Lower lobe of right lung (tissue), 2 donors: ENCODE measurements around the gene PTPRN2. TPM values are rescaled to one million over a fixed set of nuclear protein-coding genes. Genes with fewer than 3 reads are reported as not detected.

Source experiments
- ATAC-seq, 2 donors: fragments of 200-7000 bp; cut with Tn5 transposase; one replicate each; pipeline ENCODE4 v1.9.1; 2020 to 2022; ENCODE audit warnings: mild to moderate bottlenecking in 2 of 2, moderate library complexity in 2 of 2
- DNase-seq: peaks from one replicate; pipeline ENCODE4 v3.0.0-alpha.2; 2020
- H3K27ac ChIP-seq: fragments of 200-600 bp; one replicate; pipeline ENCODE4 v1.8.0; 2022
- H3K27me3 ChIP-seq: fragments of 200-600 bp; one replicate; pipeline ENCODE4 v1.8.0; 2022; ENCODE audit warnings: low read depth
- H3K36me3 ChIP-seq: fragments of 200-600 bp; one replicate; pipeline ENCODE4 v1.8.0; 2022; ENCODE audit warnings: mild to moderate bottlenecking
- H3K4me1 ChIP-seq: fragments of 200-600 bp; one replicate; pipeline ENCODE4 v1.8.0; 2022
- H3K4me3 ChIP-seq: fragments of 200-600 bp; one replicate; pipeline ENCODE4 v1.8.0; 2022; ENCODE audit warnings: mild to moderate bottlenecking
- H3K9me3 ChIP-seq: fragments of 200-600 bp; one replicate; pipeline ENCODE4 v1.8.0; 2022
- intact Hi-C: fragments of 100-400 bp; cut with DNase I; formaldehyde crosslinking; loops from one replicate; pipeline ENCODE4 v1.11.0; 2022
- total RNA-seq: library from RNA; stranded (reverse); fragmentation: NEBNext Ultra II Directional; extraction: Animal tissue kit (Norgen Biotek cat#: 25700); gene quantifications from one replicate; pipeline ENCODE4 v1.2.1, GENCODE V29; 2021
- TF ChIP-seq, protein P1 (sequence below): fragments of 200-600 bp; IDR thresholded peaks from one replicate; pipeline ENCODE4 v1.8.0; 2022; ENCODE audit warnings: antibody characterized with exemption, mild to moderate bottlenecking
- donor health status: DM: no; HTN: yes; CAD: no; lungs with severe emphysema.

Gene PTPRN2
- total RNA-seq, 1 donor from 2014 or later, result 6.8 TPM

DNA sequence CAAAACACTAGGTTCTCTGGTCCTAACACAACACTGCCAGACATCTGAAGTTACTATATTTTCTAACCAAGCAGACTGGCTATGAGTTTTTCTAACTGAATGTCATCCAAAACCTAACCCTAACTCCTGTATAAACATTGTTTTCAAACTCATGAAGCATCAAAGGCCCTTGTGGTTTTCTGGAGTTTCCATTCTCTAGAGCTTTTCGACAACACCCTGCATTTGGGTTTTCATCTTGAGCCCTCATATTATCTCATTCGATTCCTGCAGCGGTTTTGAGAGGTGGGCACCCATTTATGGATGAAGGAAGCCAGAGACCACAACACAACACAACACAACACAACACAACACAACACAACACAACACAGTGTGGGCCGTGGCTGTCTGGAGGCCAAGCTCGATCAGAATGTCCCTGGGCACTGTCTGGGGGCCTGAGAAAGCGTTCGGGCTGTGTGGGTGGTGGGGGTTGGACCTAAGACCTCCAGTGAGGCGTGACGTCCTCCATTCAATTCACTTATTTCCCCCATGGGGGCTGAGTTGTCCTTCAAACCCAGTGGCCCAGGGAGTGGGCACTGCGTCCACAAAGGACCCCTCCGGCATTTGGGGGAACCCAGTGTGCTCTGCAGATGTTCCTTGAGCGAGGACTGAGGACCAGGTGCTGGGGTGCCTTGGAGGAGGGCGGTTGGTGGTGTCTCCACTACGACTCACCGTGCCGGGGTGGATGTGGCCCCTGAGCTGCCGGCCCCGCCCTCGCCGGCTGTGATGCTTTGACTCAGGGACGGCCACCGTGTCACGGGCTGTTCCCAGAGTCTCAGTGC lies 760.4 kb downstream of the PTPRN2 start:
- no peak overlapping the region for H3K27ac ChIP-seq
- intact Hi-C loops, result no loop called here
- no peaks in the 10 kb centered on the region for H3K4me1 ChIP-seq
- DNase-seq, result no peak
- H3K27me3 ChIP-seq, result no peaks in the 10 kb centered on the region
- TF ChIP-seq, protein P1, sequence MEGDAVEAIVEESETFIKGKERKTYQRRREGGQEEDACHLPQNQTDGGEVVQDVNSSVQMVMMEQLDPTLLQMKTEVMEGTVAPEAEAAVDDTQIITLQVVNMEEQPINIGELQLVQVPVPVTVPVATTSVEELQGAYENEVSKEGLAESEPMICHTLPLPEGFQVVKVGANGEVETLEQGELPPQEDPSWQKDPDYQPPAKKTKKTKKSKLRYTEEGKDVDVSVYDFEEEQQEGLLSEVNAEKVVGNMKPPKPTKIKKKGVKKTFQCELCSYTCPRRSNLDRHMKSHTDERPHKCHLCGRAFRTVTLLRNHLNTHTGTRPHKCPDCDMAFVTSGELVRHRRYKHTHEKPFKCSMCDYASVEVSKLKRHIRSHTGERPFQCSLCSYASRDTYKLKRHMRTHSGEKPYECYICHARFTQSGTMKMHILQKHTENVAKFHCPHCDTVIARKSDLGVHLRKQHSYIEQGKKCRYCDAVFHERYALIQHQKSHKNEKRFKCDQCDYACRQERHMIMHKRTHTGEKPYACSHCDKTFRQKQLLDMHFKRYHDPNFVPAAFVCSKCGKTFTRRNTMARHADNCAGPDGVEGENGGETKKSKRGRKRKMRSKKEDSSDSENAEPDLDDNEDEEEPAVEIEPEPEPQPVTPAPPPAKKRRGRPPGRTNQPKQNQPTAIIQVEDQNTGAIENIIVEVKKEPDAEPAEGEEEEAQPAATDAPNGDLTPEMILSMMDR, result no peak
- no peak for ATAC-seq
- H3K4me3 ChIP-seq, result no peak overlapping the region
- no peaks in the 10 kb centered on the region for H3K36me3 ChIP-seq
- no peaks in the 10 kb centered on the region for H3K9me3 ChIP-seq

DNA sequence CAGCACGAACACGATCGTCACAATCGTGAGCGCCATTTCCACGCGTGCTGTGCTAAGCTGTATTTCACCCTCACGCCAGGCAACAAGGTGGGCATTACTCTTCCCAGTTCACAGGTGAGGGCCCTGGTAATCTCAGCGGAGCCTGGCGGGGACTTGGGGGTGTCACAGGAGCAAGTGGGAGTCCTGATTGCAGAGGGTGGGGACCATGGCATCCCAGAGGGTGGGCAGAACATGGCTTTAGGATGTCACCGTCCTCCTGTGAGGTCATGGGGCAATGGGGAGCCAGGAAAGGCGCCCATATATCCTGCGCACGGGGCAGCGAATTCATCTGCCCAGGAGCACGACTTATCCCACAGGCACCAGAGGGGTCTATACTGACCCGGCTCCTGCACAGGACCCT lies 761.1 kb downstream of the PTPRN2 start:
- H3K27ac ChIP-seq, result no peak overlapping the region
- DNase-seq (no peak), ATAC-seq (no peak)
- H3K4me1 ChIP-seq, result no peaks in the 10 kb centered on the region
- H3K36me3 ChIP-seq, result no peaks in the 10 kb centered on the region
- TF ChIP-seq, protein P1, result no peak
- H3K9me3 ChIP-seq, result no peaks in the 10 kb centered on the region
- intact Hi-C loops, result no loop called here
- H3K4me3 ChIP-seq, result no peak overlapping the region
- no peaks in the 10 kb centered on the region for H3K27me3 ChIP-seq

DNA sequence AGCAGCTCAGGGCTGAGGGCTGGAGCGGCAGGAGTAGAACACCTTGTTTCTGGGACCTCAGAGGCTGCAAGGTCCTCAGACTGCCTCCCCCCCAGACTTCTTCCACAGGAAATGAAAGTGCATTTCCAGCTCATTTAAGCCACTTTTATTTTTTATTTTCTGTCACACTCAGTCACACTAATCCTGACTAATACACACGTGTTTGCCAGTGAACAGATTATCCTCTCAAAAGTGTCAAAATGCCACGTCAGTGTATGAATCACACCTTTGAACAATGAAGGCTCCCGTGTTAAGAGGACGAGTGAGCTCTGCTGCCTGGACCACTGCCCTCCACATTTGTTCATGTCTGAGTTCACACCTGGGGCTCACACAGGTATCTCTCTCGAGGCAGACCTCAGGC lies 762.3 kb downstream of the PTPRN2 start:
- no peaks in the 10 kb centered on the region for H3K36me3 ChIP-seq
- H3K4me1 ChIP-seq, result no peaks in the 10 kb centered on the region
- H3K27me3 ChIP-seq, result no peaks in the 10 kb centered on the region
- no peaks in the 10 kb centered on the region for H3K9me3 ChIP-seq
- ATAC-seq, result no peak
- TF ChIP-seq, protein P1, result no peak
- no peak for DNase-seq
- intact Hi-C loops, result no loop called here
- no peak overlapping the region for H3K27ac ChIP-seq
- no peak overlapping the region for H3K4me3 ChIP-seq

- TF ChIP-seq, protein P1, result no peak
- Histone ChIP-seq H3K27ac (no peak overlapping the region), H3K4me3 (no peak overlapping the region), H3K27me3 (no peaks in the 10 kb centered on the region), H3K4me1 (no peaks in the 10 kb centered on the region), H3K36me3 (no peaks in the 10 kb centered on the region), H3K9me3 (no peaks in the 10 kb centered on the region)
- ATAC-seq (no peak), DNase-seq (no peak)
- intact Hi-C loops, result no loop called here
These were observed 762.9 kb downstream of the PTPRN2 start for GRCh38 chr7:157824819-157825121.

DNA sequence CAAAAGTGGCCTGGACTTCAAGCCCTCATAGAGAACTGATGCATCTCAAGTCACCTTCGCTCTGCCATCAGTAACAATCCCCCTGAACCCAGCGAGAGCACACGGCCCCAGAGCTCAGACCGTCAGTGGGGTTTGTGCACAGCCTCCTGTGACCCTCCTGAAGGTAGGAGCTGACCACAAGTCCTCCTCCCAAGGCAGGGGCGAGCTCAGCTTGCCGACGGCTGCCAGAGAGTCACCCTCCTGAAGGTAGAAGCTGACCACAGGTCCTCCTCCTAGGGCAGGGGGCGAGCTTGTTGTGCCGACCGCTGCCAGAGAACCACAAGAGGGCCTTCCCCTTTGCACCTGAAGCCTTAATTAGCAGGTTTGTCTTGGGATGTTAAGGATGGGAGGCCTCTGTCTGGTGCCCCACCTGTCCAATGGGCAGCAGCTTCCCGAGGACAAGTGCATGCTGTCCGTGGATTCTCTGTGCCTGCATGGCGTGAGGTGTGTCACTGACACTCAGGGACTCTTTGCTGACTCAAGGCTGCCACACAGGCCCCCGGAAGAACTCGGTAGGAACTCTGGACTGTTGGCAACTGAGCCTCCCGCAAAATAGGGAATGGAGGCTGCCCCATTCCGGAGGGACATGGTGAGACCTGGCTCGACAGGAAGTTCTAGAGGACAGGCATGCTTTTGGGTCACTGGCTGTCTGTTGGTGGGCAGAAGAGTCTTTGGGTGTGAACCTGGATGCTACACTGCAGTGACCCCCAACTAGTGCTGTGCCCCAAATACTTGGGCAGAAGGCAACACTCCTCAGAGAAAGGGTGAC lies 763.4 kb downstream of the PTPRN2 start:
- ATAC-seq (no peak), DNase-seq (no peak)
- H3K36me3 ChIP-seq, result no peaks in the 10 kb centered on the region
- intact Hi-C loops, result no loop called here
- no peaks in the 10 kb centered on the region for H3K9me3 ChIP-seq
- no peaks in the 10 kb centered on the region for H3K4me1 ChIP-seq
- TF ChIP-seq, protein P1, result no peak
- H3K4me3 ChIP-seq, result no peak overlapping the region
- H3K27ac ChIP-seq, result no peak overlapping the region
- no peaks in the 10 kb centered on the region for H3K27me3 ChIP-seq
